Stimulated activated naive CD4-positive, alpha-beta T cell (primary cell): ENCODE measurements around the gene ARHGEF17.

Experiments used
- DNase-seq, 6 experiments: peaks; one replicate each; lab custom pipeline; 2025; lab: John Stamatoyannopoulos, UW

ARHGEF17 gene

DNA sequence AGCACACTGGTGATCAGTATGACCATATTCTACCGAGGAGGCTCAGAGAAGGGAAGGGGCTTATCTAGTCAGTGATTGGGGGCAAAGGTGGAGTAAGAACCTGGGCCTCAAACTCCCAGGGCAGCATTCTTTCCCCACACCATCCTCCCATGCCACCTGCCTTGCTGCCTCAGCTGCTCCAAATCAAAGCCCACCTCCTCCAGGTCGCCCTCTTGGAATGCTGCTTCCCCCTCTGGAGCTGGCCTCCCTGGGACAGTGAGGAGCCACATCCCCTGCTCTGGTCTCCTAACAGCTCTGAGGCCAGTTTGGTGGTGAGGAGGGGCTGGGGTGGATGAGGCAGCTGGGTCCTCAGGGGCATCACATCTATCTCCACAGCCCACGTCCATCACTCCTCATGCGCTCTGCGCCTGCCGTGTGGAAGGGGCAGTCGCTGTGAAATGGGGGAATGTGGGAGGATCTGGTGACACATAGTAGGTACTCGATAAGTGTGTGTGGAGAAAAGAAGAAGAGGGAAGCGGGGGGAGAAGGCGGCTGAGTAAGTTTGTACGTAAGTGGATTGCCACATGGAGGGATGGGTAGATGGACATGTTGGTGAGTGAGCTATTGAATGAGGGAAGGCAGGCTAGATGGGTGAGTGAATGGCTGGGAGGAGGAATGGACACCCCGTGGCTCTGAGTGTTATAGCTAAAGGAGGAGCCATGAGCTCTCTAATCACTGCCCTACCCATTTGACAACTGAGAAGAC lies 16.1 kb upstream of the ARHGEF17 start:
- DNase-seq, result no peak

DNA sequence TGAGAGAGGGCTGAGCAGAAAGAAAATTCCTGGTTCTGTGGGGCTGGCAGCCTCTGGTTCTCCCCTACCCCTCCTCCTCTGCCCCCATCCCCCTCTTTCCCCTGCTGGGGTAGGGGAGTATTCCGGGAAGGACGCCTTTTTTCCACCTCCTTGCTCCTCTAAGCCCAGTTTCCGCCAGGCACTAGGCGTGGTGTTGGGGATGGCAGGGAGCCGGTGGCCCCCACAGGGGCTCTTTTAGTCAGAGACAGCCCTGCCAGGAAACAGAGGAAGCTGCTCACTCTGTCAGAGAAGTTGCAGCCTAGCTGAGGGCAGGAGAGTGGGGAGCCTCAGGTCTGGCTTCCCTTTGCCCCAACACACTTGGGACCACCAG lies 15.6 kb upstream of the ARHGEF17 start:
- DNase-seq, result no peak

DNA sequence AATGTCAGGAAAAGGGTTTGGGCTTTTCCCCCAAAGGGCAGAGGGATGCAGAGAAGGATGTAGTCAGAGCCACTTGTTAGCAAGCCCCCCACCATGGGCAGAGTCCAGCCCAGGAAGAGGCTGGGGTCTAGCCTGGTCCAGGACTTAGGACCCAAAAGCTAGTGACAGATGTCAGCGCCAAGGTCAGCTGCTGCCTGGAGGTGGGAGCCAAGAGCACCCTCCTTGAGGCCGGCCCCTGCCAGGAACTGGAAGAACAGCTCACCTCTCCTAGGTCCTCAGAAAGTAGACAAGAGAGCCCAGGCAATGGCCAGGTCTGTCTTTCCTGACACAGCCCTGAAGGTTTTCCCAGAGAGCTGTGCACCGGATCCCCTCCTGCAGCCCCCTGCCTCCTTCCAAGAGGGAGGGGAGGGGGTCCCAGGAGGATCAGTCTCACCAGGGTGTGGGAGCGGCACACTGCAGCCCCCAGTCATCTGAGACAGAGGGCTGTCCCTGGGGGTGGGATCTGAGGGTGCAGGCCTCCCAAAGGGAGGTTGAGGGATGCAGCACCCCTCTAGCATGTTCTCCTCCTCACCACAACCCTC lies 14.6 kb upstream of the ARHGEF17 start:
- DNase-seq, result no peak

DNA sequence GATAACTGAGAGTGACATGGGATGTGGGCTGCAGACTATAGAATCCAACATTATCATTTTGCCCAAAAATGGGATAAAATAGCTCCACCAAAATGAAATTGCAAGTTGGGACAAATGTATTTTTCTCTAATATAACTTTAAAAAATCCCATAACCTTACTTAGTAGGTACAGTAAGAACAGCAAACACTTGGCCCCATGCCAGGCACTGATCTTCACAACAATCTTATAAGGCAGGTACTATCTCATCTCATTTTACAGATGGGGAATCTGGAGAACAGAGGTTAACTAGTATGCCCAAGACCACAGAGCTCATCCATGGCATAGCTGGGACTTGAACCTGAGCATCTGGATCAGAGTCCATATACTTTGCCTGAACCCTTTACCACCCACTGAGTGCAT lies 13.5 kb upstream of the ARHGEF17 start:
- no peak for DNase-seq

DNA sequence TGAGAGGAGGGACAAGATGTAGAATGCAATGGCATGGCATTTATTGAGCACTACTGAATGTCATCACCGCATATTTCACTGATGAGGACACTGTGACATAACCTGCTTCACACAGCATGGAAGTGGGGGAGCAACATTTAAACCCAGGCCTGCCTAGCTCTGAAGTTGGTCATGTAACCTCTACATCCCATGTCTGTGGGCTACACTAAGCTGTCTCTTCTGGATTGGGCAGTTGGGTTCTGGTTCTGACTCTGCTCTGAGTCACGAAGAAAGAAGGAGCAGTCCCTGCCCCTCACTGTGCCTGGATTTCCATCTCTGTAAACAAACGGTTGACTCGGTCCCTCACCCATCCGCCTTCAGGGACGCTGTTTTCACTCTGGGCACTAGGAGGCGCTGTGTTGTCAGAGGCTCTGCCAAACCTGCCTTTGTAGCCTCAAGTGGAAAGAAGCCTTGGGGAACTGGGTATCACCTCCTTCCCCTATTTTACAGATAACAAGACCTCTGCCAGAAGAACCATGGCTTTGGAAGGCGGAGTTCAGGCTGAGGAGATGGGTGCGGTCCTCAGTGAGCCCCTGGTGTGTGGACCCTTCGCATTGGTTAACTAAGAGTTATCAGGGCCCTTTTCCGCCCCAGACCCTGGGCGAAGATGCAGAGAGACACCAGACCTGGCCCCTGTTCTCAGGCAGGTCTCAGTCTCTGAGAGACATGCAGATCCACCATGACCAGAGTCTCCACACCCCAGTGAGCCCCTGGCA lies 12.7 kb upstream of the ARHGEF17 start:
- DNase-seq, result peak; percentile 35 to 77 (median 56)

DNA sequence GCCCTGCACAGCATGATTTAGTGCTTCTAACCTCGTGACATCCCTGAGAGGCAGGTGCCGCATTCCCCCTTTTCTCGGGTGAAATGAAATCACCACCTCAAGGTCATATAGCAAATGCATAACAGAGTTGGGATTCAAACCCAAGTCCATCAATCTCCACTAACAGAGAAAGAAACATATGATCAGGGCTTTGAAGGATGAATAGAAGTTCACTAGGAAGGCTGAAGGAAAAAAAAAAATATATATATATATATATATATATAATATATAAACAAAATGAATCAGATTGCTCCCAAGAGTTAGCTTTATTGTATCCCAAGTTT lies 12.1 kb upstream of the ARHGEF17 start:
- DNase-seq, result no peak

DNA sequence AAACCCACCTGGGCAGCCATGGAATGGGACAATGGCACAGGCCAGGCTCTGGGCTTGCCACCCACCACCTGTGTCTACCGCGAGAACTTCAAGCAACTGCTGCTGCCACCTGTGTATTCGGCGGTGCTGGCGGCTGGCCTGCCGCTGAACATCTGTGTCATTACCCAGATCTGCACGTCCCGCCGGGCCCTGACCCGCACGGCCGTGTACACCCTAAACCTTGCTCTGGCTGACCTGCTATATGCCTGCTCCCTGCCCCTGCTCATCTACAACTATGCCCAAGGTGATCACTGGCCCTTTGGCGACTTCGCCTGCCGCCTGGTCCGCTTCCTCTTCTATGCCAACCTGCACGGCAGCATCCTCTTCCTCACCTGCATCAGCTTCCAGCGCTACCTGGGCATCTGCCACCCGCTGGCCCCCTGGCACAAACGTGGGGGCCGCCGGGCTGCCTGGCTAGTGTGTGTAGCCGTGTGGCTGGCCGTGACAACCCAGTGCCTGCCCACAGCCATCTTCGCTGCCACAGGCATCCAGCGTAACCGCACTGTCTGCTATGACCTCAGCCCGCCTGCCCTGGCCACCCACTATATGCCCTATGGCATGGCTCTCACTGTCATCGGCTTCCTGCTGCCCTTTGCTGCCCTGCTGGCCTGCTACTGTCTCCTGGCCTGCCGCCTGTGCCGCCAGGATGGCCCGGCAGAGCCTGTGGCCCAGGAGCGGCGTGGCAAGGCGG lies 11.4 kb upstream of the ARHGEF17 start:
- no peak for DNase-seq

DNA sequence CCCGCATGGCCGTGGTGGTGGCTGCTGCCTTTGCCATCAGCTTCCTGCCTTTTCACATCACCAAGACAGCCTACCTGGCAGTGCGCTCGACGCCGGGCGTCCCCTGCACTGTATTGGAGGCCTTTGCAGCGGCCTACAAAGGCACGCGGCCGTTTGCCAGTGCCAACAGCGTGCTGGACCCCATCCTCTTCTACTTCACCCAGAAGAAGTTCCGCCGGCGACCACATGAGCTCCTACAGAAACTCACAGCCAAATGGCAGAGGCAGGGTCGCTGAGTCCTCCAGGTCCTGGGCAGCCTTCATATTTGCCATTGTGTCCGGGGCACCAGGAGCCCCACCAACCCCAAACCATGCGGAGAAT lies 10.9 kb upstream of the ARHGEF17 start:
- DNase-seq, result no peak

DNA sequence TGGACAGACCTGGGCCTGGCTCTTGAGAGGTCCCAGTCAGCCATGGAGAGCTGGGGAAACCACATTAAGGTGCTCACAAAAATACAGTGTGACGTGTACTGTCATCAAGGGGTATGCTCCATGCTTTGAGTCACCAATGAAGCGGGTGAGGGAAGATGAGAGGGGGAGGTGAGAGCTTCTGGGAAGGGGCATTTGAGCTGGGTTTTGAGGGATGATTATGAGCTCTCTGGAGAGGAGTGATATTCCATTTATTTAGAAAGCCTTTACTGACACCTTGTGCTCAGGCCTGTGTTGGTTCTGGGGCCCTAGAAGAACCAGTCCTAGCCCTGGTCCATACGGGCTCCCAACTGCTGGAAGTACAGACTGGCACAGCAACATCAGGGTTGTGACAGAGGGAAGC lies 10.4 kb upstream of the ARHGEF17 start:
- DNase-seq, result no peak

DNA sequence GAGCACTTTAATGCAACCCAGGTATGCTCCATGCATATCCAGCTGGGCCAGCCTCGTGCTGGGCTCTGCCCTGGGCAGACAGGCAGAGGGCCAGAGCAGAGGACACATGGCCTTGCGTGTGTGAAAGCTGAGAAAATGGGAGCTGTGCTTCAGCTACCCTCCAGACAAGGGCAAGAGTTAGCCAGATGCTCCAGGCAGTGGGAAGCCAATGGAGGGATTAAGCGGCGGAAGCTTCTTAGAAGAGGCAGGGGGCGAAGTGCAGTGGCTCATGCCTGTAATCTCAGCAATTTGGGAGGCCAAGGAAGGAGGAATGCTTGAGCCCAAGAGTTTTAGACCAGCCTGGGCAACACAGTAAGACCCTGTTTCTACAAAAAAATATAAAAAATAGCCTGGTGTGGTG lies 9.8 kb upstream of the ARHGEF17 start:
- no peak for DNase-seq

DNA sequence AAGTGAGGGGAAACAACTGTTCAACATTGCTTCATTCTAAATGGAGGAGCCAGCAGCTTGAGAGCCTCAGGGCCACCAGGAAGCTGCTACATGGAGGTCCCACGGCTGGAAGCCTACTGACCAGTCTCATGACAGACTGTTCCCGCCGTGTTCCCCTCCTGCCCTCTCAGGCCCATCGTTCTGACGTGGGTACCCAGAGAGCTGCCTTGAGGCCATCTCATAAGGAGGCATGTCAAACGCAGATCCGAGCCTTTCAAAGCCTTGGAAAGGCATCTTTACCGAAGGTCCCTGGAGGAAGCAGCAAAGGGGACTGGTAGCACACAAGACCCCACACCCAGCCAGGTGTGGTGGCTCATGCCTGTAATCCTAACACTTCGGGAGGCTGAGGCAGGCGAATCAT lies 8.3 kb upstream of the ARHGEF17 start:
- no peak for DNase-seq

DNA sequence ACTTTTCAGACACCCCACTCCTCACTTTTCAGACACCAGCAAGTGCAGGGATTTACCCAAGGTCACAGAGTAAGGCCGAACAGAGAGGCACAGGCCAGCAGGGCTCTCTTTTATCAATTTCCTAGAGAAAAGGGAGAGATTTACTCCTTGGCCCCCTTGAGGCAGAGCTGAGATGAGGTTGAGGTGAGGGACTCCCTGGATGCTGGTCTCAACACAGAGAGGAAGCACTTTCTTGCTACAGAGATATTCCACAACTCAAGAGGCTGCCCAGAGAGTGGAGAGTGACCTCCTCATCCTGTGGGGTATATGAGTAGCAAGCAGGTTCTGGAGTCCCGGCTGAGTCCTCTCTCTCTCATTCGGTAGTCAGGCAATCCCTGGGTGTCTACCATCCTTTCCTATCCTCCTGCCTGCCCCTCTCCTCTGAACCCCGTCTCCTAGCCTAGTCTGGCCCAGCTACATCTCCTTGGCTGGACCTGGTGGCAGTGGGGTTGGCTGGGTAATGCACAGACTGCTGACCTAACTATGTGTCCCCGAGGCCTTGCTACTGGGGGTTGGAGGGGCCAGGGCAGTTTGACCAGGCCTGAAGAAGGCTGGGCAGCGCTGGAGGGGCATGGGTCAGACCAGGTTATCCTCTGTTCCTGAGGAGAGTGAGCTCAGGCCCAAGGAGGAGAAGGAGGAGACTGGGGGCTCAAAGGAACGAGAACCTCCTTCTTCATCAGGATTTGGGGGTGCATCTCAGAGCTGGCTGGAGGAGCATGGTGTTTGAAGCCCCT lies 1.8 kb upstream of the ARHGEF17 start:
- no peak for DNase-seq

DNA sequence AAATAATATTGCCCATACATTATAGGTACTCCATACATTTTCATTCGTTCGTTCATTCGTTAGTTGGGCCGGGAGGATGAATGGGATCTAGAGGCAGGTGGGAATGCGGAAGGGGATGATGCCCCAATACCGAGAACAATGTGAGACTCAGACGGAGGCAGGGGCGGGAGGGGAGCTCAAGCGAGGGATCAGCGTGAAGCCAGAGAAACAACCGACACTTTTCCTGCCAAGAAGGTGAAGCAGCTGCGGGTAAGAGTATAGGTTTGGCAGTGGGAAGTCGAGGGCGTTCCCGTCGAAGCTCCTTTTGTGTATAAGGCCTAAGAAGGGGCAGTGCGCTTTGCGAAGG lies 1.1 kb upstream of the ARHGEF17 start:
- no peak for DNase-seq

DNA sequence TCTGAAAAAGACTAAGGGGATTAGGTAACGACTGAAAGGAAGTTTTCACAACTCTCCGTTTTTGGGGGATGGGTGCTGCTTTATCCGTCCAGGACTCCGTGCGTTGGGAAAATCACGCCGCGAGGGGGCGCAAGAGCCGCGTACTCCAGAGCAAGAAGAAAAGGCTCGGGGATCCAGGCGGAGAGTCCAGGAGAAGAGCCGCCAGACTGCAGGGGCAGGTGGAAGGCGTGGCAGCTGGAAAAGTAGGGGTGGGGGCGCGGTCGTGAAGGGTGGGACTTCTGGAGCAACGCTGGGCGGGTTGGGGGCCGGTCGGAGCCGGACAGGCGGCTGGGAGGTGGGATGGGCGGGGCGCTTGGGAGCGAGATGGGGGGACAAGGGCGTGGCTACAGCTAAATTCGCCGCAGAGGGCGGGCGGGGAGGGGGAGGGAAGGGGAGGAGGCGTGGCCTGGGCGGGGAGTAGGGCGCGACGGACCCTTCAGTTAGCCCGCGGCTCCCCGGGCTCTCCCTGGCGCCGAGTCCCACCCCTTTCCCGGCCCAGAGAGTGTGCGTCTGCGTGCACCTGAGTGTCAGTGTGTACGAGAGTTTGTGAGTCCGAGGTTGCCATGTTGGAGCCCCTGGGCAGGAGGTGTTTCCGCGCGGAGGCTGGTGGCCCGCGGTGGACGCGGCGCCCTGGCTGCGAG lies 613 bp upstream of the ARHGEF17 start:
- peak; percentile 74 to 87 (median 84) for DNase-seq

DNA sequence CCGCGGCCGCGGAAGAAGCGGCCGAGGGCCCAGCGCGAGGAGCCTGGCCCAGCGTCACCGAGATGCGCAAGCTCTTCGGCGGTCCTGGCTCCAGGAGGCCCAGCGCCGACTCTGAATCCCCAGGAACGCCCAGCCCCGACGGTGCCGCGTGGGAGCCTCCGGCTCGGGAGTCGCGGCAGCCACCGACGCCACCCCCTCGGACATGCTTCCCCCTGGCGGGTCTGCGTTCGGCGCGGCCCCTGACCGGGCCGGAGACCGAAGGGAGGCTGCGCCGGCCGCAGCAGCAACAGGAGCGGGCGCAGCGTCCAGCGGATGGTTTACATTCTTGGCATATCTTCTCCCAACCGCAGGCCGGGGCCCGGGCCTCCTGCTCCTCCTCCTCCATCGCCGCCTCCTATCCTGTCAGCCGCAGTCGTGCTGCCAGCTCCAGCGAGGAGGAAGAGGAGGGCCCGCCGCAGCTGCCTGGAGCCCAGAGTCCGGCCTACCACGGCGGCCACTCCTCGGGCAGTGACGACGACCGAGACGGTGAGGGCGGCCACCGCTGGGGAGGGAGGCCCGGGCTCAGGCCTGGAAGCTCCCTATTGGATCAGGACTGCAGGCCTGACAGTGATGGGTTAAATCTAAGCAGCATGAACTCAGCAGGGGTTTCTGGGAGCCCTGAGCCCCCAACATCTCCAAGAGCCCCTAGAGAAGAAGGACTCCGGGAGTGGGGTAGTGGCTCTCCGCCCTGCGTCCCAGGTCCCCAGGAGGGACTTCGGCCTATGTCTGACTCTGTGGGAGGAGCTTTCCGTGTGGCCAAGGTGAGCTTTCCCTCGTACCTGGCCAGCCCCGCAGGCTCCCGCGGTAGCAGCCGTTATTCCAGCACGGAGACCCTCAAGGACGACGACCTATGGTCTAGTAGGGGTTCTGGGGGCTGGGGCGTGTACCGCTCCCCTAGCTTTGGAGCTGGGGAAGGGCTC lies 1.2 kb downstream of the ARHGEF17 start:
- no peak for DNase-seq

DNA sequence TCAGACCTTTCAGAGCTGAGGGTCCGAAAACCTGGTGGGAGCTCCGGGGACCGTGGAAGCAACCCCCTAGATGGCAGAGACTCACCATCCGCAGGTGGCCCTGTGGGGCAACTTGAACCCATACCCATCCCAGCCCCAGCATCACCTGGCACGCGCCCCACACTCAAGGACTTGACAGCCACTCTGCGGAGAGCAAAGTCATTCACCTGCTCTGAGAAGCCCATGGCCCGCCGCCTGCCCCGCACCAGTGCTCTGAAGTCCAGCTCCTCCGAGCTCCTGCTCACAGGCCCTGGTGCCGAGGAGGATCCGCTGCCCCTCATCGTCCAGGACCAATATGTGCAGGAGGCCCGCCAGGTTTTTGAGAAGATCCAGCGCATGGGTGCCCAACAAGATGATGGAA lies 2.0 kb downstream of the ARHGEF17 start:
- no peak for DNase-seq

DNA sequence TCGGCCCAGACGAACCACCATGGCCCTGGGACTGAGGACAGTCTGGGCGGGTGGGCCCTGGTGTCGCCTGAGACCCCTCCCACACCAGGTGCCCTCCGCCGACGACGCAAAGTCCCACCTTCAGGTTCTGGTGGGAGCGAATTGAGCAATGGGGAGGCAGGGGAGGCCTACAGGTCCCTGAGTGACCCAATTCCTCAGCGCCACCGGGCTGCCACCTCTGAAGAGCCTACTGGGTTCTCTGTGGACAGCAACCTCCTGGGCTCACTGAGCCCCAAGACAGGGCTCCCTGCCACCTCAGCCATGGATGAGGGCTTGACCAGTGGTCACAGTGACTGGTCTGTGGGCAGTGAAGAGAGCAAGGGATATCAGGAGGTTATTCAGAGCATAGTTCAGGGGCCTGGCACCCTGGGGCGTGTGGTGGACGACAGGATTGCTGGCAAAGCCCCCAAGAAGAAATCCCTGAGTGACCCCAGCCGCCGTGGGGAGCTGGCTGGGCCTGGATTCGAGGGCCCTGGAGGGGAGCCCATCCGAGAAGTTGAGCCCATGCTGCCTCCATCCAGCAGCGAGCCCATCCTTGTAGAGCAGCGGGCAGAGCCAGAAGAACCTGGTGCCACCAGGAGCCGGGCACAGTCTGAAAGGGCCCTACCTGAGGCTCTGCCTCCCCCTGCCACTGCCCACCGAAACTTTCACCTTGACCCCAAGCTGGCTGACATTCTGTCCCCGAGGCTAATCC lies 2.8 kb downstream of the ARHGEF17 start:
- DNase-seq, result no peak

DNA sequence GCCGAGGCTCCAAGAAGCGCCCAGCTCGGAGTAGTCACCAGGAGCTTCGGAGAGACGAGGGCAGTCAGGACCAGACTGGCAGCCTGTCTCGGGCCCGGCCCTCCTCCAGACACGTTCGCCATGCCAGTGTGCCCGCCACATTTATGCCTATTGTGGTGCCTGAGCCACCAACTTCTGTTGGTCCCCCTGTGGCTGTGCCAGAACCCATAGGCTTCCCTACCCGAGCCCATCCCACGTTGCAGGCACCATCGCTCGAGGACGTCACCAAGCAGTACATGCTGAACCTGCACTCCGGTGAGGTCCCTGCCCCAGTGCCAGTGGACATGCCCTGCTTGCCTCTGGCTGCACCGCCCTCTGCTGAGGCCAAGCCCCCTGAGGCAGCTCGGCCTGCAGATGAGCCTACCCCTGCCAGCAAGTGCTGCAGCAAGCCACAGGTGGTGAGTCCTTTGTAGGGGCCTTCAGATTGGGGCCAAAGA lies 3.4 kb downstream of the ARHGEF17 start:
- no peak for DNase-seq

DNA sequence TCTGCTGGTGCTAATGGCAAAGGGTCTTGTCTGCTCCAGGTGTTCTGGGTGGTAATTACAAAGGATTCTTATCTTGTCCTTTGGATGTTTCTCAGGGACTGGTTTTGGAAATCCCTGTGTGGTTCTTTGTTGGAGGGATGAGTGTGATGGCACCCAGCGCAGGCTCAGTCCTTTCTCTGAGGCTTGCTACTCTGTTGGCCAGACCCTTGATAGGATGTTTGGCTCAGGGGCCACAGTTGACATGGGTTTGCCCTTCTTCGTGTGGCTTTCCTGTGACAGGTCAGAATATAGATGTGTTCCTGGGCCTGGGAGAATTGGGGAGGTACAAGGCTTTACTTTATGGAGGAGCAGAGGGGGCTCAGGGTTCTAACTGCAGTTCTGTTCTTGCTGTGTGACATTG lies 4.0 kb downstream of the ARHGEF17 start:
- DNase-seq, result no peak

DNA sequence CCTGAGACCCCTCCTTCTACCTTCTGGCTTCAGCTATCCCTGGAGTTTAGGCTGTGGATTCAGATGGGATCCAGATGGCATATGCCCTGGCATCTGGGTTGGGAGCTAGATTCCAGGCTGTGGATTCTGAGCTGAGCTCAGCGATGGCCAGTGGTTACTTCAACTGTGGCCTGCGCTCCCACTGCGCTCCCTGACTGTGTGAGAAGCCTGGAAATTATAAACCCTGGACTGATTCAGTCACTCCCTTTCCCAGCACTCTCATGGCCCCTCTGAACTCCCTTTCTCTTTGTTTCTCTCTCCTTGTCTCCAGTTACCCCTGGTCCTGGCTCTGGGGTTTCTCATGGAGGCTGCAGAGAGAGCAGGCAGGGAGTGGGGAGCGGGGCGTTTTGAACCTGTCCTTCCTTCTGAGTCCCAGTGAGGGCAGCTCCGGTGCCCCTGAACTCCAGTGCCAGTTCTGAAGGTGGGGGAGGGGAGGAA lies 4.8 kb downstream of the ARHGEF17 start:
- no peak for DNase-seq
